Ovary (tissue), 9 donors: ENCODE data around the gene SEC24D. TPM values are rescaled to one million over a fixed set of nuclear protein-coding genes. Genes with fewer than 3 reads are reported as not detected.

Experiments
- DNase-seq, 5 donors: peaks; one replicate each; pipeline ENCODE4 v3.0.0-alpha.2; 2019 to 2020
- H3K27ac ChIP-seq, 2 donors: fragments of 200-600 bp; one replicate each; pipeline versions ENCODE4 v1.5.1 to v1.8.0; 2019 to 2022
- H3K27me3 ChIP-seq: fragments of 200-600 bp; one replicate; pipeline ENCODE4 v1.8.0; 2022
- H3K36me3 ChIP-seq: fragments of 200-600 bp; sonication (generic); one replicate; pipeline ENCODE4 v1.5.1; 2019
- H3K4me1 ChIP-seq: one replicate; pipeline ENCODE4 v1.8.1; 2013; ENCODE audit warnings: mild to moderate bottlenecking, moderate library complexity; ENCODE audit not compliant: insufficient read depth
- H3K4me3 ChIP-seq: fragments of 200-600 bp; sonication (generic); one replicate; pipeline ENCODE4 v1.5.1; 2017
- H3K9me3 ChIP-seq, 2 donors: fragments of 200-600 bp in 1 of 2; sonication (generic) in 1 of 2; one replicate each; pipeline versions ENCODE4 v1.5.1 to v1.8.1; 2013 to 2019; ENCODE audit warnings: mild to moderate bottlenecking in 1 of 2, moderate library complexity in 1 of 2
- EP300 ChIP-seq: sonication (generic); formaldehyde crosslinking; IDR thresholded peaks from one replicate; pipeline ENCODE4 v1.6.1; 2017; ENCODE audit warnings: antibody characterized with exemption
- POLR2A ChIP-seq: fragments of 450-650 bp; IDR thresholded peaks from one replicate; pipeline ENCODE4 v1.6.1; 2017; ENCODE audit warnings: antibody characterized with exemption, mild to moderate bottlenecking, moderate library complexity
- WGBS, 3 donors: extraction: QIAGEN DNeasy Blood & Tissue Kit in 1 of 3; methylation state at CpG; one replicate each; pipeline versions ENCODE4 v1.1.5 to v1.1.7; 2013 to 2017; 5-methylcytosine and 5-hydroxymethylcytosine counted together
- intact Hi-C, 4 donors: fragments of 100-400 bp; cut with DNase I; formaldehyde crosslinking; loops; one replicate each; pipeline versions ENCODE4 v1.11.0 to v1.15.1; 2022 to 2023
- polyA plus RNA-seq, 2 donors: library from polyadenylated mRNA; stranded (reverse); fragments of 200-250 nt in 1 of 2; fragments of 350-450 nt in 1 of 2; fragmentation: Illumina TruSeq in 1 of 2; extraction: RNeasy Lipid Tissue Mini Kit (QIAGEN cat#74804) in 1 of 2; gene quantifications; one replicate each; pipeline ENCODE4 v1.2.3, GENCODE V29; 2013 to 2014
- total RNA-seq, 7 donors: library from RNA; depleted of rRNA in 2 of 7; stranded (reverse); fragments of >200 nt in 2 of 7; fragmentation: NEBNext Ultra II Directional in 3 of 7; extraction: Animal tissue kit (Norgen Biotek cat#: 25700) in 3 of 7; gene quantifications; one replicate each; pipeline versions ENCODE4 v1.1.0 to v1.2.4, GENCODE V29; 2016 to 2023
- TF ChIP-seq, protein P1 (sequence below), 3 donors: fragments of 450-650 bp in 2 of 3; fragments of 200-600 bp in 1 of 3; IDR thresholded peaks; one replicate each; pipeline versions ENCODE4 v1.5.1 to v1.8.0; 2016 to 2022; ENCODE audit warnings: antibody characterized with exemption in 3 of 3, mild to moderate bottlenecking in 1 of 3
- donor health status: DM: no; HTN: no; CAD: no; lungs with moderate emphysema.
- donor health status: DM: no; HTN: no; CAD: no.
- donor health status: Bipolar disorder and iron deficiency.
- donor health status: DM: yes; HTN: yes; CAD: no.
- donor health status: DM: no; HTN: no; CAD: no.
- donor health status: DM: yes; HTN: yes; CAD: no.

Gene SEC24D
- total and polyA plus RNA-seq, 9 donors, result 15.4 to 53.0 (median 39.0) TPM

- Histone ChIP-seq H3K4me3 (no peak overlapping the region), H3K9me3 (no peaks in the 10 kb centered on the region), H3K27me3 (no peaks in the 10 kb centered on the region), H3K36me3 (no peaks in the 10 kb centered on the region), H3K27ac (no peak overlapping the region), H3K4me1 (no peaks in the 10 kb centered on the region)
- TF ChIP-seq EP300 (no peak), POLR2A (no peak)
- TF ChIP-seq, protein P1, sequence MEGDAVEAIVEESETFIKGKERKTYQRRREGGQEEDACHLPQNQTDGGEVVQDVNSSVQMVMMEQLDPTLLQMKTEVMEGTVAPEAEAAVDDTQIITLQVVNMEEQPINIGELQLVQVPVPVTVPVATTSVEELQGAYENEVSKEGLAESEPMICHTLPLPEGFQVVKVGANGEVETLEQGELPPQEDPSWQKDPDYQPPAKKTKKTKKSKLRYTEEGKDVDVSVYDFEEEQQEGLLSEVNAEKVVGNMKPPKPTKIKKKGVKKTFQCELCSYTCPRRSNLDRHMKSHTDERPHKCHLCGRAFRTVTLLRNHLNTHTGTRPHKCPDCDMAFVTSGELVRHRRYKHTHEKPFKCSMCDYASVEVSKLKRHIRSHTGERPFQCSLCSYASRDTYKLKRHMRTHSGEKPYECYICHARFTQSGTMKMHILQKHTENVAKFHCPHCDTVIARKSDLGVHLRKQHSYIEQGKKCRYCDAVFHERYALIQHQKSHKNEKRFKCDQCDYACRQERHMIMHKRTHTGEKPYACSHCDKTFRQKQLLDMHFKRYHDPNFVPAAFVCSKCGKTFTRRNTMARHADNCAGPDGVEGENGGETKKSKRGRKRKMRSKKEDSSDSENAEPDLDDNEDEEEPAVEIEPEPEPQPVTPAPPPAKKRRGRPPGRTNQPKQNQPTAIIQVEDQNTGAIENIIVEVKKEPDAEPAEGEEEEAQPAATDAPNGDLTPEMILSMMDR (IDR thresholded peaks at IDR 0.05), result no peak
- 63 to 71% (median 68%) methylated on average over 3 of the region's 3 CpGs for WGBS, 3 donors
- no peak for DNase-seq
- intact Hi-C loops, result no loop called here
Measured at GRCh38 chr4:118810991-118811764, 24.7 kb downstream of the SEC24D start.

GRCh38 chr4:118807659-118808058 lies 28.3 kb downstream of the SEC24D start:
- no peaks in the 10 kb centered on the region for H3K4me1 ChIP-seq
- no peaks in the 10 kb centered on the region for H3K9me3 ChIP-seq
- DNase-seq, result no peak
- intact Hi-C loops, result no loop called here
- 90 to 93% (median 91%) methylated on average over 2 of the region's 2 CpGs for WGBS, 3 donors
- TF ChIP-seq EP300 (no peak), POLR2A (no peak)
- TF ChIP-seq, protein P1 (IDR thresholded peaks at IDR 0.05), result no peak
- no peak overlapping the region for H3K4me3 ChIP-seq
- no peak overlapping the region for H3K27ac ChIP-seq
- H3K27me3 ChIP-seq, result no peaks in the 10 kb centered on the region
- no peaks in the 10 kb centered on the region for H3K36me3 ChIP-seq

DNA sequence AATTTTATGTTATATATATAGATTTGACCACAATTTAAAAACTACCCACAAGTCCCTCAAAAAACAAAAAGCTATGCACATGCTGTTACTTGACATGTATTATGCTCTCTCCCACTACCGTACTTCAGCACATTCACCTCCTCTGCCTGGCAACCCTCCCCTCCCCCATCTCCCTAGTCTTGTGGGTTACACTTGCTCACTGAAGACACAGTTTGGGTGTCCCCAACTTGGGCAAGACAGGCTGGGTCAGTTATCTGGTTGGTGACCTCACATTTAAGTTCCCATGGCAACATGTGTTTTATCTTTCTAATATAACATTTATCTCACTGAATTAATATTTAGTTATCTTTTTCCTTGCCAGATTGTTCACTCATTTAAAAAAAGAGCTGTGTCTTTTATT lies 32.7 kb downstream of the SEC24D start:
- no peaks in the 10 kb centered on the region for H3K36me3 ChIP-seq
- H3K9me3 ChIP-seq, result no peaks in the 10 kb centered on the region
- no peaks in the 10 kb centered on the region for H3K27me3 ChIP-seq
- intact Hi-C loops, result no loop called here
- TF ChIP-seq EP300, result no peak
- TF ChIP-seq, protein P1 (IDR thresholded peaks at IDR 0.05), result no peak
- TF ChIP-seq POLR2A, result no peak
- 82 to 88% (median 85%) methylated on average over 1 of the region's 1 CpG for WGBS, 3 donors
- H3K4me1 ChIP-seq, result no peaks in the 10 kb centered on the region
- no peak for DNase-seq
- no peak overlapping the region for H3K27ac ChIP-seq
- H3K4me3 ChIP-seq, result no peak overlapping the region

- TF ChIP-seq, protein P1 (IDR thresholded peaks at IDR 0.05), result no peak
- TF ChIP-seq POLR2A, result no peak
- intact Hi-C loops, result no loop called here
- 76 to 86% (median 79%) methylated on average over 1 of the region's 1 CpG for WGBS, 3 donors
- H3K36me3 ChIP-seq, result no peaks in the 10 kb centered on the region
- H3K4me3 ChIP-seq, result no peak overlapping the region
- no peaks in the 10 kb centered on the region for H3K27me3 ChIP-seq
- H3K27ac ChIP-seq, result no peak overlapping the region
- no peaks in the 10 kb centered on the region for H3K9me3 ChIP-seq
- DNase-seq, result no peak
- H3K4me1 ChIP-seq, result no peaks in the 10 kb centered on the region
Measured at GRCh38 chr4:118801895-118802575, 33.9 kb downstream of the SEC24D start.
